ENCODE data around the gene PARN.
"Not testable (repeated sequence)": the region's sequence is repeated elsewhere in the genome, so short reads cannot be mapped to it uniquely, and the experiment has no call there.

PARN gene

DNA sequence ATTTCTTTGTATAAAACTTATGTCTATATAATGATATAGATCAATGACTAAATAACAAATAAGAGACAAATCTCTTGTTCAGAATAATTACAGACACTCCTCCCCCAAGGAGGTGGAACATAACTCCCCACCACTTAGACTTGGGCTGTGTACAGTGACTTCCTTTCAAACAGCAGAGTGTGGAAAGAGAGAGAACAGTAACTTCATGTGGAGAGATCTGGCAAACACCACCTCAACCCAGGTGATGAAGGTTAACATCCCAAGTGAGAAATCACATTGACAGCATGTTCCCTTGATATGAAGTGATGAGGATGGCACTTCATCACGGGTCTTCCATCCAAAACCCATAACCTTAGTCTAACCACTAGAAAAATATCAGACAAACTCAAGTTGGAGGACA, 169.3 kb downstream of the PARN start:
- DNase-seq, result no peak

- DNase-seq, result no peak
Observed at GRCh38 chr16:14458576-14458975, 171.5 kb downstream of the PARN start.

DNA sequence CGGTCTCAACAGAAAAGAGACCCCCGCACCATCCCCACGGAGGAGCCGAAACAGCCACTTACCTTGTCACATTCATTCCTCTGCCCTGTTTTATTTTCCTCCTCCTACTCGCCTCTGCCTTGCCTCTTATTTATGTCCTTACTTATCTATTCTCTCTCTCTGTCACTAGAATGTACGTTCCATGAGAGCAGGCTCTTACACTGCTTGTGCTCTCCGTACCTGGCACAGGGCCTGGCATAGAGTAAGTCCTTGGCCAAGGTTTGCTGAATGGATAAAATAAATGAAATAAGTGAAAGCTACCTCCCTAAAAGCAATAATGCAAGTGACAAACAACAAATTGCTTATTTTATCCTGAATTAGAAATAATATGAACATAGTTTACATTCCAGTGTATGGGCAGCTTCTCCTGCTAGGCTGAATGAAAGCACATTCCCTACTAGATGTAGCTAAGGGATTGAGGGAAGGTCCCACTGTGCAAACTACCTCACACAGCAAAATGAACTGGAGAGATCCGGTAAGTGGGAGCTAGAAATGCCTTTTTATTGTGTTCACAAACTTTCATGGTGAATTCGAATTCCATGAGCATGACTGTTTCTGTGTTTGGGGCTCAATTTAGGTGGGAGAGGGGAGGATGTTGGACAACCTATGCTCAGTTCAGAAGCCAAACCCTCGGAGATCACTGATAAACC, 173.1 kb downstream of the PARN start:
- no peak for DNase-seq

- no peak for DNase-seq
Observed at GRCh38 chr16:14455573-14455972, 174.5 kb downstream of the PARN start.

DNA sequence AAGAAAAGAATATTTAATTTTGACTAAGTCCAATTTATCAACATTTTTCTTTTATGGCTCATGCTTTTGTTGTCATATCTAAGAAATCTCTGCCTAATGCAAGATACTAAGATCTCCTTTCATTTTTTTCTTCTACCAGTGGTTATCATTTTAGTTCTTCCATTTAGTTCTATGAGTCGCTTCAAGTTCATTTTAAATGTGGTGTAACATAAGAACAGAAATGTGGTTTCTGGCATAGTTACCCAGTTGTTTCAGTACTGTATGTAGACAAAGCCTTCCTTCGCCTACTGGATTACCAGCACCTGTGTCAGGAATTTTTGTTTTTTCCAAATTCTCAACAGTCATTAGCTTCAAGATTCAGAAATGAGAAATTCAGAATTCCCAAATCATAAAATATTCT, 175.7 kb downstream of the PARN start:
- no peak for DNase-seq

- no peak for DNase-seq
Observed at GRCh38 chr16:14452066-14452465, 178.0 kb downstream of the PARN start.

DNA sequence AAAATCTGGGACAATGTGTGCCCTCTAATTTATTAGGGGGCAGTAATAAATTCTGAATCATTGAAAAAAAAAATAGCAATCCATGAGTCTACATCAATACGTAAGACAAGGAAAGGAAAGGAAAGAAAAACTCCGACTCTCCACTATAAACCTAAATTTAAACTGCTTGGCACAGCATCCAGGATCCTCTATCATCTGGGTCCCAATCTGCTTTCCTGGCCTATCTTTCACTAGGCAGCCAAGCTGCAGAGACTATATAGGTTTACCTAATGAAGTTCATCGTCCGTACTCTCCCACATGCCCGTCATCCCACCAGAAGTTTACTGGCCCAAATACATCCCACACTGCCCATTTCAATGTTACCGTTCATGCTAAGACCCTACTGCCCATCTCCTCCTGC, 179.2 kb downstream of the PARN start:
- DNase-seq, result no peak

GRCh38 chr16:14449790-14450480, 180.1 kb downstream of the PARN start:
- no peak for DNase-seq

DNA sequence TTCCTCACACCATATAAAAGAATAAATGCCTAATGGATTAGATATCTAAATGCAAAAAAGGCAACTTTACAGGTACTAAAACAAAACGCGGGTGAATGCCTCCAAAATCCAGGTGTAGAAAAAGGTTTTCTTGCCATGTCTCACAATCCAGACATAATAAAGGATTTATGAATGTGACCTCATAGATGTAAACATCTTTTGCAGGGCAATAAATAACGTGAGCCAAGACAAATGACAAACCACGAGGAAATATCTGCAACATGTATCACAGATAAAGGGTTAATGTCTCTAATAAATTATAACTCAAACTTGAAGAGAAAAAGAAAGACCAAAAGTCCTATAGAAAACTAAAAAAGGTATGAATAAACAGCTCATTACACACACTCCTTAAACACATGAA, 180.7 kb downstream of the PARN start:
- DNase-seq, result no peak

DNA sequence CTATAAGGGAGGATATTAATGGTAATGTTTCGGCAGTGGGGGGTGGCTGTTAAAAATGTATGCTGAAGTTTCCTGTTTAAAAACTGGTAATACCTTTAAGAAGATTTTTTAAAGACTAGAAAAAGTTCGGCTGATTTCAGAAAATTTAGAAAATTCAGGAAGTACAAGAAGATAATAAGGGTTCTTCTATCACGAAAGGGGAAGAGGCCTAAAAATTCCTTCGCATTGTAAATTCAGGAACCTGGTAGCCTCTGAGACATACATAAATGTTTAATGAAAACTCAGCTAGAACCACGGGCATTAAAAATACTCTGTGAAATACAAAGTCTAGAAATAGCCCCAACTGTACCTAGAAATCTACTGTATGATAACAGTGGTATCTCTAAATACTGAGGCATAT, 181.2 kb downstream of the PARN start:
- no peak for DNase-seq

GRCh38 chr16:14447783-14448182, 182.3 kb downstream of the PARN start:
- no peak for DNase-seq

DNA sequence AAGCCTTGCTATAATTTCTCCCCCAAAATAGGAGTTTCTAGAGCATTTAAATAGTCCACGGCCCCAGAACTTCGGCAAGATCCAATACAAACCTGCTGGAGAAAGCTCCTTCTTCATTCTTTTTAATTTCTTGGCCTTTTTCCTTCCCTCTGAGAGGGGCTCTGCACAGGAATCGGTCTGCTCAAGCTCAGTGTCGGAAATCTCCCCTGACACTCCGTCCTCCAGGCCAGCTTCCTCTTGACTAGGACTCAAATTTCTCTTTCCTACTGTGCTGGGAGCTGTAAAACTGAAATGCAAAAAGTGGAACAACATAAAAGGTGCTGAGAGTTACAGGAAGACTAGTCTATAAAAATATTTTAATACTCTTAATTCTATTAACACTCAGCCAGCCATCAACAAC, 183.3 kb downstream of the PARN start:
- no peak for DNase-seq

DNA sequence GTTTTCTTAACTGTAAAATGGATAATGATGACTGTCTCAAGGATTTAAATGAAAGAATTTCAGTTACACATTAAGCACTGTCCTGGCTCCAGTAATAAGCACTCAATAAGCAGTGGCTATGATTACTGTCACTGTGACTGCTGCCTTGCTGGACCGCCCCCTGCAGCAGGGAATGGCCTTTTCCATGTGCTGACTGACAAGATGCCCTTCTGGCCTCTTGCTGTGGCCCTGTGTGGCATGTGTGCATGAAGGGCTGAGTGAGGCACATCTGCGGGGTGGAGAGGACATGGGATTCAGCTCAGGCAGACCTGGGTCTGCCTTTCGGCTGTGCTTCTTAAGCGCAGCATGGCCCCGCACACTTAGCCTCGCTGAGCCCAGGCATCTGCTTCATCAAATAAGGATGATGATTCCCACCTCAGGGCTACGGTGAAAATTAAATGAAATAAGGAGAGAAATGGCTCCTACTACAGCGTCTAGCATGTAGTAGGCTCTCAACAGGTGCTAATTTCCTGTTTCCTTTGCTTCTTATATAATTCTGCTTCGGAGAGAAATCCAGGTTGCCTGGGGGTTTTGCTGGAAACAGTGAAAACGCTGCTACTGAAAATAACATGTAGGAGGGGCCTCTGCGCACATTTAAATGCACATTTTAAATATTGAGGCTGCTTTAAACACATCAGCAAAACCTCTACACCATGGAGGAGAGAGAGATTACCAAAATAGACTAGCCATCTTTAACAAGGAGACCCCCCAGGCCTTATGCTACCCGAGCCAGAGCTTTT, 183.9 kb downstream of the PARN start:
- no peak for DNase-seq

- no peak for DNase-seq
Observed at GRCh38 chr16:14444979-14445810, 184.9 kb downstream of the PARN start.

DNA sequence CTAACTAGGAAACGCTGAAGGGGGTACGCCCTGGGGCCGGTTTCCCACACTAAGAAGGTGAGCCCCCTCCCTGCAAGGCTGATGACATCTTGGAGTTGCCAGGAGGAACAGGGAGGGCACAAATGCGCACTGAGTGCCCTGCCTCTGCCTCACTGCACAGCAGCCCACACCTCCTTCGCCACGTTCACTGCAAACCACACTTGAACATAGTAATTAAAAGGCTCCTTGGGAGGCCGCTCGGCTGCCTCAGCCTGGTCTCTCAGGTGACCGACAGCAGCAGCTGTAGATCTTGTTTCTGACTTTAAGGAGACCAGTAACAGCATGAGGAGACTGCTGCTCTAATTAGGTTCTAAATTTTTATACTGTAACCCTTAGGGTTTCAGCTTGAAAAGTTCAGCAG, 188.5 kb downstream of the PARN start:
- DNase-seq, result not testable (repeated sequence)

GRCh38 chr16:14438256-14438655, 191.8 kb downstream of the PARN start:
- DNase-seq, result no peak

DNA sequence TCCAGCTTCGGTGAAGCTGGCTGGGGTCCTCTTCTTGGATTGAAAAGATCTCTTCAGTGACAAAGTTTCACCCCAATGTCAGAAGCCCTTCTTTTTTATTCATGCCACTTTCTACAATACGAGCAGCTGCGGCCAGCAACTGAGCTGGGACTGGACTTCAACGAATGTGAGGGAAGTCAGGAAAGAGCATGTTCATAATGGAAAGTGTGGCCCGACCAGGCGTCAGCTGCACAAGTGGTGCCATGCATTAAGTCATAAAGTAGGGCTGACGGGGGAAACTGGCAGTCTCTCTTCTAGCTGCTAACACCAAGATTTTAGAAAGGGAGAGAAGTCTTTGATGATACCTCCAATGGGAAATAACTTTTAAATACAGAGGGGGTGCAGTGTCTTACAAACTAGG, 192.6 kb downstream of the PARN start:
- DNase-seq, result no peak

- no peak for DNase-seq
Observed at GRCh38 chr16:14436401-14436955, 193.6 kb downstream of the PARN start.

- DNase-seq, result no peak
Observed at GRCh38 chr16:14434860-14435259, 195.2 kb downstream of the PARN start.

GRCh38 chr16:14428971-14429637, 201.0 kb downstream of the PARN start:
- DNase-seq, result not testable (repeated sequence)

GRCh38 chr16:14428043-14428442, 202.0 kb downstream of the PARN start:
- DNase-seq, result no peak

DNA sequence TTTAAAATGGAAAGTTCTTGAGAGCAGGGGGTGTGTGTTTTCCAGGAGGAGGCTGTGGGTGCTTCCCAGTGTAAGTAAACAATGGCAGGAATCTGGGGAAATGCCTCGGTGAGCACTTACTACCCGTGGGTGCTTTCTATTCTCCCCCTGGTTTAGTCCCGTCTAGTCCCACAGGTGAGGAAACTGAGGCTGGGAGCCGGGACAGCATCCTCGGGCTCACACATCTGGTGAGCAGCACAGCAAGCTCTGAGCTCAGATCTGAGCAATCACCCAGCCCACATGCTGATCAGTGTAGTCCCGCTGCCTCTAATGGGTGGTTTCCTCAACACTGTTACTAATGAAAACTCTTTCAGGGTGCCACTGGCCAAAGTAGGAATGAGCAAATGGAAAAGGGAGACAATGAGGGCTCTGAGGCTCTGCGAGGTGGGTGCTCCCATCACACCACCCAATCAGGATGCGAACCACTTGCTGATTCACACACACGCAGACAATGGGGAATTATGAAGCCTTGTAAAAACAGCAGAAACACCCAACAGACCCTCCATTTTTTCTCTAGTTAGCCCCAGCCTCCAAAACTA, 202.6 kb downstream of the PARN start:
- no peak for DNase-seq
